ENCODE measurements around the gene LY86. TPM values are rescaled to one million over a fixed set of nuclear protein-coding genes. Genes with fewer than 3 reads are reported as not detected.

LY86 gene
- total RNA-seq, 1 donor from 2014 or later = not detected

GRCh38 chr6:6569811-6570164 lies 18.7 kb upstream of the LY86 start:
- TF ChIP-seq CTCF (IDR thresholded peaks at IDR 0.05; ENCODE audit: partially characterized antibody, unreplicated experiment) = no peak
- no peaks in the 10 kb centered on the region for H3K9me3 Mint-ChIP-seq (ENCODE audit: unreplicated experiment)
- peaks cover 2% of the 10 kb centered on the region for H3K4me1 Mint-ChIP-seq (ENCODE audit: low read depth, unreplicated experiment)
- no peak overlapping the region for H3K4me3 Mint-ChIP-seq (ENCODE audit: unreplicated experiment)
- no peaks in the 10 kb centered on the region for H3K27me3 Mint-ChIP-seq (ENCODE audit: unreplicated experiment)
- no peak for DNase-seq
- peaks cover 10% of the 10 kb centered on the region for H3K36me3 Mint-ChIP-seq (ENCODE audit: unreplicated experiment)
- H3K27ac Mint-ChIP-seq (ENCODE audit: unreplicated experiment) = no peak overlapping the region

- Mint-ChIP-seq H3K27me3 (ENCODE audit: unreplicated experiment) (no peaks in the 10 kb centered on the region), H3K36me3 (ENCODE audit: unreplicated experiment) (peaks cover 11% of the 10 kb centered on the region), H3K4me3 (ENCODE audit: unreplicated experiment) (no peak overlapping the region), H3K9me3 (ENCODE audit: unreplicated experiment) (no peaks in the 10 kb centered on the region), H3K4me1 (ENCODE audit: low read depth, unreplicated experiment) (peaks cover 2% of the 10 kb centered on the region), H3K27ac (ENCODE audit: unreplicated experiment) (no peak overlapping the region)
- no peak for DNase-seq
- no peak for TF ChIP-seq CTCF (IDR thresholded peaks at IDR 0.05; ENCODE audit: partially characterized antibody, unreplicated experiment)
These were observed 17.4 kb upstream of the LY86 start for GRCh38 chr6:6570929-6571671.

GRCh38 chr6:6575143-6575542 lies 13.4 kb upstream of the LY86 start:
- Mint-ChIP-seq H3K27ac (ENCODE audit: unreplicated experiment) (no peak overlapping the region), H3K27me3 (ENCODE audit: unreplicated experiment) (no peaks in the 10 kb centered on the region), H3K9me3 (ENCODE audit: unreplicated experiment) (no peaks in the 10 kb centered on the region), H3K4me1 (ENCODE audit: low read depth, unreplicated experiment) (no peaks in the 10 kb centered on the region), H3K36me3 (ENCODE audit: unreplicated experiment) (peaks cover 27% of the 10 kb centered on the region), H3K4me3 (ENCODE audit: unreplicated experiment) (no peak overlapping the region)
- no peak for TF ChIP-seq CTCF (IDR thresholded peaks at IDR 0.05; ENCODE audit: partially characterized antibody, unreplicated experiment)
- DNase-seq = no peak

- TF ChIP-seq CTCF (IDR thresholded peaks at IDR 0.05; ENCODE audit: partially characterized antibody, unreplicated experiment) = no peak
- Mint-ChIP-seq H3K9me3 (ENCODE audit: unreplicated experiment) (no peaks in the 10 kb centered on the region), H3K27me3 (ENCODE audit: unreplicated experiment) (peaks cover 3% of the 10 kb centered on the region), H3K27ac (ENCODE audit: unreplicated experiment) (no peak overlapping the region), H3K4me3 (ENCODE audit: unreplicated experiment) (no peak overlapping the region), H3K4me1 (ENCODE audit: low read depth, unreplicated experiment) (no peaks in the 10 kb centered on the region), H3K36me3 (ENCODE audit: unreplicated experiment) (peaks cover 32% of the 10 kb centered on the region)
- DNase-seq = no peak
These were observed 10.8 kb upstream of the LY86 start for GRCh38 chr6:6577735-6578134.

- Mint-ChIP-seq H3K4me3 (ENCODE audit: unreplicated experiment) (no peak overlapping the region), H3K27me3 (ENCODE audit: unreplicated experiment) (peaks cover 3% of the 10 kb centered on the region), H3K9me3 (ENCODE audit: unreplicated experiment) (no peaks in the 10 kb centered on the region), H3K36me3 (ENCODE audit: unreplicated experiment) (peaks cover 27% of the 10 kb centered on the region), H3K4me1 (ENCODE audit: low read depth, unreplicated experiment) (no peaks in the 10 kb centered on the region), H3K27ac (ENCODE audit: unreplicated experiment) (no peak overlapping the region)
- TF ChIP-seq CTCF (IDR thresholded peaks at IDR 0.05; ENCODE audit: partially characterized antibody, unreplicated experiment) = no peak
- DNase-seq = no peak
These were observed 9.2 kb upstream of the LY86 start for GRCh38 chr6:6579281-6579680.
